ENCODE data around the gene ZNF565.
"Not testable (repeated sequence)": the region's sequence is repeated elsewhere in the genome, so short reads cannot be mapped to it uniquely, and the experiment has no call there.

The ZNF565 gene

DNA sequence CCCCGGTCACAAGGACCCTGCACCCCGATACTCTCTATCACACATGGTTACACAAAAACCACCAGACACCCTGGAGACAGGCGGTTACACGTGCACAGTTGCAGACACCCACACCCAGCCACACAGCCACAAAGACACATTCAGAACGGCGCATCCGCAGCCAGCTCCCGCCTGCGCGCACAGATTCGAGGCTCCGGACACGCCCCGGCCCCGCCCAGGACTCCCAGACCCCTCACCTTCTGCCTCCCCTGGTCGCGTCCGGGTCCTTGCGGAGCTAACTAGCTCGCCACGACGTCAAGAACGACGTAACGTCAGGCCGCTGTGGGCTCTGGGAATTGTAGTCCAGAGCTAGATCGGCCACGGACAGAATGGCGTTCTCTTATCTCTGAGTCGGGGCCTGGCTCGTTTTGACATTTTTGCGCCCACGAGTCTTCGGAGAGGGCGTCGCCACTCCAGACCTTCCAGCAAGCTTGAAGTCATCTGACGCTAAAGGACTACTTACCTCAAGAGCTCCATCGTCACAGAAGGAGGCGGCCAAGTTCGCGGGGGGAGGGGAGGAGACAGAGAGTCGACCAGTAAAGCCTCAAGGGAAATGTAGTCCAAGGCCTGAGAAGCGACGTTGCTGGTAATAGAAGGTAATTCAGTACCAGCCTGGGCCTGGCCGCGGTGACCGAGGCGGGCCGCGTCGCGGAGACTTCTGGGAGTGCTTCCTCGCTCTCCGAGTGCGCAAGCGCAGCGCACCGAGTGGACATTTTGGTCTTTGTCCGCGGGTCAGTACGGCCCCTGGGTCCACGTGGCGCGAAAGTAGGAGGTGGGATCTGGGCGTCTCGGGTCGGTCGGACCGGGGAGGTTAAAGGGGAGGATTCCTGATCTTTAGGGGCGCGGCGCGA is at the start of gene ZNF565, which contains the start of gene ZNF146:
ZNF565 (minus strand) TSS at position 280 of the 890 bp plus-strand sequence. CDS start 12,680 bp downstream, outside the sequence.
ZNF146 (plus strand) TSS at position 721 of the 890 bp plus-strand sequence. CDS start 21,335 bp downstream, outside the sequence.
- DNase-seq (ENCODE audit: low spot score), result peak; percentile 93

DNA sequence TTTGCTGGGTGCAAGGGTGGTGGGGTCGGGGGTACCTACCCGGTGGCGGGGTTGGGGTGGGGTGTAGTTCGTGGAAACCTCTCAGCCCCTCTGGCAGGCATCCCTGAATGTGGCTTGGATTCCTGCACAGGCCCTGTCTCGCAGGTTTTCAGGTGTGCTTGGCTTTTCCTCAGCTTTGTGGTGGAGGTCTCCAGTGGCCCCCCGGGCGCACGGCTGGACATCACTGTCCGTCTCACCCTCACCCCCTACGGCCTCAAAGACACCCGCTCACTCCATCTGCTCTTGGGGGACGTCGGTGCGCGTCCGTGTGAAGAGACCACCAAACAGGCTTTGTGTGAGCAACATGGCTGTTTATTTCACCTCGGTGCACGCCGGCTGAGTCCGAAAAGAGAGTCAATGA is 44.7 kb upstream of the ZNF565 start:
- no peak for DNase-seq (ENCODE audit: low spot score)

DNA sequence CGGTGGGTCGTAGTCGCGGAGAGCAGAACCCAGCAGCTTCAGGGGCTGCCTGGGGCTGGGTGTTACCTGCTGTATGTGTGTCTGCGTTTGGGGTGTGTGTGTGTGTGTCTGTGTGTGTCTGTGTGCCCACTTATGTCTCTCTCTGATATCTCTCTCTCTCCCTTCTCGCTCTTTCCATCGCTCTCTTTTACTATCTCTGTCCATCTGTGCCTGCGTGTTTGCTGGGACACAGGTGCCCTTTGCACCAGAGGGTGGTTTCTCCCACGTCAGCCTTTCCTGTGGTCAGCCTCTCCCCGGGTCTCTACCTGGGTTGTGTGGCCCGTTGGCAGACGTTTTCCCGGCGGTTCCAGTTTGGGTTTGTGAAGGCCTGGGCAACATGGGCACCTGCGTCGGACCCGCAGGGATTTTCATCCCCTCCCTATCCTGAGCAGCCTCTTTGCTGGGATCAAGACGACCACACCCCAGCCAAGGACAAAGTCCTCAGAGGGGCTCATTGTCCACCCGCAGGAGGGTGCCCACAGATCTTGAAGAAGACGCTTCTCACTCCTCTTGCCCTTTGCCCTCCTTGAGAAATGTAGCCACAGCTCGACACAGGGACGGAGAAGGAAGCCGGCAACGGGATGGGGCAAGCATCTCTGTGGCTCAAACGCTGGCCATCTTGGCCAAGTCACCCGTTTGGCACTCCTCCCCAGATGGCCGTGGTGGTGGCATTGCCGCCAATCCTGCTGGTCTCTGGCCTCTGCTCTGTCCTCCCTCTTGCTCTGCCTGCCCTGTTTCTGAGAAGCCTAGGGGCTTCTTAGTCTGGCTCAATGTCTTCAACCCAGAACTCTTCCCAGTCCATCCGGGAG is 43.8 kb upstream of the ZNF565 start:
- DNase-seq (ENCODE audit: low spot score), result no peak

DNA sequence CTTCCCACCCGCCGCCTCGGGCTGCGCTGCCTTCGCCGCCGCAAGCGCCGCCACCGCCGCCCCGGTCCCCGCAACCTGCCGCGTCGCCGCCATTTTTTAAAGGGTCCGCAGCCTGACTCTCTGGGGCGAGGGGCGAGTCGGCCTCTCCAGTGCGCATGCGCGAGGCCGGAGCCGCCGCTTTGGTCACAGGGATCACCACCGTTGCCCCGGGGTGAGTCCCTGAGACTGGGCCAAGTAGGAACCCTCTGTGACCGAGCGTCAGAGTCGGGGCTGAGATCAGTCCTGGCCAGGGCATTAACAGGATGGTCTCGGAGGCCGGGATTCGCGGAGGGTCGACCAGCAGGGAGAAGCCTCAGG is 43.0 kb upstream of the ZNF565 start:
- no peak for DNase-seq (ENCODE audit: low spot score)

DNA sequence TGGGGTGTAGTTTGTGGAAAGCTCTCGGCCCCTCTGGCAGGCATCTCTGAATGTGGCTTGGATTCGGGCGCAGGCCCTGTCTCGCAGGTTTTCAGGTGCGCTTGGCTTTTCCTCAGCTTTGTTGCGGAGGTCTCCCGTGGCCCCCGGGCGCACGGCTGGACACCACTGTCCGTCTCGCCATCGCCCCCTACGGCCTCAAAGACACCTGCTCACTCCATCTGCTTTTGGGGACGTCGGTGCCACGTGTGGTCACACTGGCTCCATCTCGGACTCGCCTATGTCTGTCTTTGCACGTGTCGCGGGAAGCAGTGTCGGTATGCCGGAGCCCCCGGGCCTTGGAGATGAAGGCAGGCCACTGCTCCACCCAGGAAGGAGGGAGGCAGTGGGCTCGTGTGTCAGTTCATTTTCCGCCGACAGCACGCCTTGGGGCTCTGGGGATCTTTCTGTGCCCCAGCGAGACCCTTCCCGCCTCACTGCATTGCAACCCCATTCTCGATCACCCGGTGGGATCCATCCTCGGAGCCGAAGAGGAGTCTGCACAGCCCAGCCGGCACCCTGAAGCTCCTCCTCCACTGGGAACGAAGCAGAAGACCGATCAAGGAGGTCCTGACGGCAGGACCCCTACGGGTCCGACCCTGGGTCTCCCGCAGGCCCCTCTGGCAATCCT is 42.5 kb upstream of the ZNF565 start:
- DNase-seq (ENCODE audit: low spot score), result no peak

DNA sequence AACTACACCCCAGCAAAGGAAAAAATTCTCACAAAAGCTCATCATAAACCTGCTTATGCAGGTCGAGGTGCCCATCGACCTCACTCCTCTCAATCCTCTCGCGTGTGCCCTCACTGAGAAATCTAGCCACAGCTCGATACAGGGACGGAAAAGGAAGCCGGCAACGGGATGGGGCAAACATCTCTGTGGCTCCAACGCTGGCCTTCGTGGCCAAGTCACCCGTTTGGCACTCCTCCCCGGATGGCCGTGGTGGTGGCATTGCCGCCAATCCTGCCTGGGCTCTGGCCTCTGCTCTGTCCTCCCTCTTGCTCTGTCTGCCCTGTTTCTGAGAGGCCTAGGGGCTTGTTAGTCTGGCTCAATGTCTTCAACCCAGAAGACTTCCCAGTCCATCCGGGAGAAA is 41.6 kb upstream of the ZNF565 start:
- DNase-seq (ENCODE audit: low spot score), result no peak

DNA sequence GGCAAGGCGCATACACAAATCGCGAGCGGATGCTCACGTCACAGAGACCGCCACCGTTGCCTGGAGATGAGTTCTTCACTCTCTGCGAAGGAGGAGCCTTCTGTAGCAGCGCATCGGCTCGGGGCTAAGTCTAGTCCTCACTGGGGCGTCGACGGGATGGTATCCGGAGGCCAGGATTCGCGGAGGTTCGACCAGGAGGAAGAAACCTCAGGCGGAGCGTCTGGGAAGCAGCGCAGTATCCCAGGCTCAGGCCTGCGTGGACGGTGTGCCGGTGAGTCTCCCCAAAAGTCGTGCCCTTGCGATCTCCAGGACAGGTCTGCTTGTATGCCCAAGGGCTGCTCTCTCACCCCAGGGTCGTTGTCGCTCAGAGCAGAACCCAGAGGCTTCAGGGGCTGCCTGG is 40.9 kb upstream of the ZNF565 start:
- no peak for DNase-seq (ENCODE audit: low spot score)

DNA sequence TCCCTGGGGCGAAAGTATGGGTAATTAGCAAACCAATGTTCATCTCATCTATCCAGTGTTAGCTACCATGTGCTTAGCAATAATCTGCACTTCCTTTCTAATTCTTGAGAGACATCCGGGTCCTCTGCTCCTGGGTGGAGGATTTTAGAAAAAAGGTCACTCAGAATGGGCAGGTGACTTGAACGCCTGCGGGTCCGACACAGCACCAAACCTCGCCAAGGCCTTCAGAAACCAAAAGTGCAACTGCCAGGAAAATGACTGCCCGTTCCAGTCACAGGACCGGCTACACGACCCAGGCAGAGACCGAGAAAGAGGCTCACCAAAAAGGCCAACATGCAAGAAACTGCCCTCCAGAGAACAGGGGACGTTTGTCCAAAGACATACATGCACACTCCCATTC is 40.4 kb upstream of the ZNF565 start:
- DNase-seq (ENCODE audit: low spot score), result no peak

DNA sequence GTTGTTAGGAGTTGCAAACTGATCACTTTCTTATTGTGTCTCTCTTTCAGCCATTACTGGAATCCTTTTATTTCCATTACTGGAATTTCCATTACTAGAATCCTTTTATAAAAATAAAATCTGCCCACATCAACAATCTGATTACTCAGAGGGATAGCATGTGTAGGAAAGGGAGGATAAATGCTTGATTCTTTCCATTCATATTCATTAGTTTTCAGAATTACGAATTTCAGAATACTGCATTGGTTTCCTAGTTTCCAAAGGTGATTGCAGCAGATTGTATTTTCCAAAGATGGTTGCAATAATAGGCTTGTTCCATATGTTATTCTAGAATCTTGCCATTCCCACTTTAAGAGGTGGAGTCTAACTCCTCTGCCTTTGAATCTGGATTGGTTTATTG is 37.6 kb upstream of the ZNF565 start:
- DNase-seq (ENCODE audit: low spot score), result no peak

DNA sequence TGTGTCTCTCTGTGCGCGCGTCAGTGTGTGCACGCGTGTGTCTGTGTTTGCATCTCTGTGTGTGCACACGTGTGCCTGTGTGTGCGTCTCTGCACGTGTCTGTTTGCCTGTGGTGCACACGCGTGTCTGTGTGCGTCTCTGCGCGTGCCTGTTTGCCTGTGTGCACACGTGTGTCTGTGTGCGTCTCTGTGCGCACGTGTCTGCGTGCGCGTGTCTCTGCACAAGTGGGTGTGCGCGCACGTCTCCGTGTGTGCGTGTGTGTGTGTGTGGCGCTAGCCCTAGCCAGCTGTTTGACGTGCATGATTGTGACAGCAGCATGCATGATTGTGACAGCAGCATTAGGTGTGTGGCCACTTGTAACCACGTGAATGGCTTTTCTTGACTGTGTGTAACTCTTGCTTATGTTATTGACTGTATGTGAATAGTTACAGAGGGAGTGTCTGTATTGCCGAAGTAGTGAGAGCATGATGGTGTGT is 31.6 kb upstream of the ZNF565 start:
- DNase-seq (ENCODE audit: low spot score), result no peak

DNA sequence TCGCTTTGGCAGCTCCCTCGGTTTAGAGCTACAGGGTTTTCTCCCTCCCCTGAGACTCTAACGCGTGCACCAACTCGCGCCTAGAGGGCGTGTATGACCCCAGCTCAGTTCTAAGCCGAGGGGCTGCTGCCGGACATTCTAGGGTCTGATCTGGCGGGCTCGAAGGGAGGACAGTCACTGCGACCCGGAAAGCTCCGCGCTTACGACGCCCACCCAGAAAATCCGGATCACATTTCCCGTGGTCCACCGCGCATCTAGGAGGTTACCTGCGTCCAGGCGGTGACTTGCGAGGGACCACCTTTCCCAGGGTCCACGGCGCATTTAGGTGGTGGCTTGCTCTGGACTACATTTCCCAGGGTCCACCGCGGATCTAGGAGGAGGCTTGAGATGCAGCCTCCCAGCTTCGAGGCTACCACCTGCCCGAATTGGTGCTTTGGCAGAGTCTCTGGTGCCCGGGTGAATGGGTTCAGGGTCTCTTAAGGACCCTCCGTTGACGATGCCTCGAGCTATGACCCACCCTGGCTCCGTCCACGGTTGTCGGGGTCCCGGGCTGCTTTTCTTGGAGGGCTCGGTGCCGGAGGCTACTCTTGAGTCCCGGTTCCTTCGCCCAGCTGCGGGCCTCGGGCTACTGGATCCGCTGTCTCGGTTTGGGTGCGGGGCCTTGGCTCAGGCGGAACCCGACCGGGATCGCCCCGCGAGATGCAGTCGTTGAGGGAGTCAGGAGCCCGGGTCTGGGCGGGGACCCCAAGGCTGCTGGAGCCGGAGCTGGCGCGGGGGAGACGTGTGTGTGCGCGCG is 30.9 kb upstream of the ZNF565 start:
- no peak for DNase-seq (ENCODE audit: low spot score)

DNA sequence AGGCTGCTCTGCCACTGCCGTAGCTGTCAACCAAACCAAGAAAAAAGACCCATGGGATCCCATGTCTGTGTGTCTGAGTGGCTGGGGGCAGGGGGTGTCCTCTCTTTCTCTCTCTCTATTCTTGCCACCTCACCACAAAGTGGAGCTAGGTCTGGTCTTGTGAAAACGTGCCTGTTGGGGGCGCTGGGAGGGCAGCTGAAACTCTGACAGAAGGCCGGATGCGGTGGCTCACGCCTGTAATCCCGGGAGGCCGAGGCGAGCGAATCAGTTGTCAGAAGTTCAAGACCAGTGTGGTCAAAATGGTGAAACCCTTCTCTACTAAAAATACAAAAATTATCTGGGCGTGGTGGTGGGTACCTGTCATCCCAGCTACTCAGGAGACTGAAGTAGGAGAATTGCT is 29.6 kb upstream of the ZNF565 start:
- no peak for DNase-seq (ENCODE audit: low spot score)

DNA sequence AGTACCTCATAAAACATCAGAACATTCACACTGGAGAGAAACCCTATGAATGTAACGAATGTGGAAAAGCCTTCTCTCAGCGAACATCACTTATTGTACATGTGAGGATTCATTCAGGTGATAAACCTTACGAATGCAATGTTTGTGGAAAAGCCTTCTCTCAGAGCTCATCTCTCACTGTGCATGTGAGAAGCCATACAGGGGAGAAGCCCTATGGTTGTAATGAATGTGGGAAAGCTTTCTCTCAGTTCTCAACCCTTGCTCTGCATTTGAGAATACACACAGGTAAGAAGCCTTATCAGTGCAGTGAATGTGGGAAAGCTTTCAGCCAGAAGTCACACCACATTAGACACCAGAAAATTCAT is 22.5 kb upstream of the ZNF565 start:
- DNase-seq (ENCODE audit: low spot score), result no peak

DNA sequence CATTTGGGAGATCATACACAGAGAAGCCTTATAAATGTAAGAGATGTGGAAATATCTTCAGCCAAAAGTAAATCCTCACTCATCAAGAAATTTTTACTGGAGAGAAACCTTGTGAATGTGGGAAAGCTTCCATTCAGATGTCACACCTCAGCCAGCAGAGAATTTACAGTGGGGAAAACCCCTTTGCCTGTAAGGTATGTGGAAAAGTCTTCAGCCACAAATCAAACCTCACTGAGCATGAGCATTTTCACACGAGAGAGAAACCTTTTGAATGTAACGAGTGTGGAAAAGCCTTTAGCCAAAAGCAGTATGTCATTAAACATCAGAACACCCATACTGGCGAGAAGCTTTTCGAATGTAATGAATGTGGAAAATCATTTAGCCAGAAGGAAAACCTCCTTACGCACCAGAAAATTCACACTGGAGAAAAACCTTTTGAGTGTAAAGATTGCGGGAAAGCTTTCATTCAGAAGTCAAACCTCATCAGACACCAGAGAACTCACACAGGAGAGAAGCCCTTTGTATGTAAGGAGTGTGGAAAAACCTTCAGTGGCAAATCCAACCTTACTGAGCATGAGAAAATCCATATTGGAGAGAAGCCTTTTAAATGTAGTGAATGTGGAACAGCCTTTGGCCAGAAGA is 22.0 kb upstream of the ZNF565 start:
- DNase-seq (ENCODE audit: low spot score), result no peak

DNA sequence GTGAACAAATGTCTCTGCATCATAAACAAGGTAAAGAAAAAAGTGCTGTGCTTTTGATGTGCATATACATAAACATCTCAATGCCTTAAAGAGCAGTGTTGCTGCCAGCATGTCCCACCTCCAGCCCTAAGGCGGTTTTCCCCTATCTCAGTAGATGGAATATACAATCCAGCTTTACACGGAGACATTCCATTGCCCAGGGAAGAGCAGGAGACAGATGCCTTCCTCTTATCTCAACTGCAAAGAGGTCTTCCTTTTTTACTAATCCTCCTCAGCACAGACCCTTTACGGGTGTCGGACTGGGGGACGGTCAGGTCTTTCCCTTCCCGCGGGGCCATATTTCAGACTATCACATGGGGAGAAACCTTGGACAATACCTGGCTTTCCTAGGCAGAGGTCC is 19.2 kb upstream of the ZNF565 start:
- not testable (repeated sequence) for DNase-seq (ENCODE audit: low spot score)

DNA sequence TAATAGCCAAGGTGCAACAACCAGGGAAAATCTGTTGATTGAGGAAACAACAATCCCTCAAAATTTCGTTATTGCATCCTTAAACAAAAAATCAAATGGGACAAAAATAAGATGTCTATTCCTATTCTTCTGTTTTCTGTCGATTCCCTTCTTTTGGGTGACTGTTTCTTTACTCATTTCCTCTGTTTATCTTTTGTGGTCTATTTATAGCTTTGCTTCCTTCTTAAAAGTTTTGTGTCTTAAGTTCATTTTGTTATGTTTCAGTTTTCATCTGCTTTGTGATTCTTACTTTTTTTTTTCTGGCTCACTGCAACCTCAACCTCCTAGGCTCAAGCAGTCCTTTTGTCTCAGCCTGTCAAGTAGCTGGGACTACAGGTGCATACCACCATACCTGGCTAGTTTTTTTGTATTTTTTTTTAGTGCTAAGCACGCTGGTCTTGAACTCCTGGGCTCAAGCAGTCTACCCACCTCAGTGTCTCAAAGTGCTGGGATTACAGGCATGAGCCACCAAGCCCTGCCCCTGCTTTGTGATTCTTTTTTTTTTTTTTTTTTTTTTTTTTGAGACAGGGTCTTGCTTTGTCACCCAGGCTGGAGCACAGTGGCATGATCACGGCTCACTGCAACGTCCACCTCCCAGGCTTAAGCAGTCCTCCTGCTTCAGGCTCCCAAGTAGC is 10.9 kb upstream of the ZNF565 start:
- DNase-seq (ENCODE audit: low spot score), result no peak

DNA sequence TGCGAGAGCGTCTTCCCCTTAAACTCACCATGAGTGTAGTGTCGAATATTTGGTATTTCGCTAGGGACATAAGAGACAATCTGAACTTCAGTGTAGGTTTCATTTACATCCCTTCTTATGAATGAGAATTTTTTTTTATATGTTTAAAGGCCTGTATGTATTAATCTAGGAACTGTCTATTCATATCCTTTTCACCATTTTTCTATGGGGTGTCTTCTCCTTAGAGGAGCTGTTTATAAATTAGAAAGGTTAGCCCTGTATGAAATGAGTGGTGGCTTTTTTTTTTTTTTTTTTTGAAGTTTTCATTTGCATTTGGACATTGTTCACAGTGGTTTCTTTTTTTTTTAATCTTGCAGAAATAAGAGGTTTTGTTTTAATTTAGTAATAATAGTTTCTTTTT is 8.0 kb upstream of the ZNF565 start:
- DNase-seq (ENCODE audit: low spot score), result no peak

DNA sequence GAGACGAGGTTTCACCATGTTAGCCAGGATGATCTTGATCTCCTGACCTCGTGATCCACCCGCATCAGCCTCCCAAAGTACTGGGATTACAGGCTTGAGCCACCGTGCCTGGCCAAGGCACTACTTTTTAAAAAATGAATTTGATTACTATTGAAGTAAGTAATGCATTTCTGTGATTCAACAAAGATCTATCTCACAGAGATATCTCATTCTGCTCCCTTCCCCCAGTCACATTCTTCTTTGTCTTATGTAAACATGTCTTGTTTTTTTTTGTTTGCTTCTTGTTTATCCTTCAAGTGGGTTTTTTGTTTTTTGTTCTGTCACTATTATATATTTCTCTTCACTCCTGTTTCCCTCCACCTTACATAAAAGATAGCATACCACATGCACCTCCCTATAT is 7.0 kb upstream of the ZNF565 start:
- no peak for DNase-seq (ENCODE audit: low spot score)

DNA sequence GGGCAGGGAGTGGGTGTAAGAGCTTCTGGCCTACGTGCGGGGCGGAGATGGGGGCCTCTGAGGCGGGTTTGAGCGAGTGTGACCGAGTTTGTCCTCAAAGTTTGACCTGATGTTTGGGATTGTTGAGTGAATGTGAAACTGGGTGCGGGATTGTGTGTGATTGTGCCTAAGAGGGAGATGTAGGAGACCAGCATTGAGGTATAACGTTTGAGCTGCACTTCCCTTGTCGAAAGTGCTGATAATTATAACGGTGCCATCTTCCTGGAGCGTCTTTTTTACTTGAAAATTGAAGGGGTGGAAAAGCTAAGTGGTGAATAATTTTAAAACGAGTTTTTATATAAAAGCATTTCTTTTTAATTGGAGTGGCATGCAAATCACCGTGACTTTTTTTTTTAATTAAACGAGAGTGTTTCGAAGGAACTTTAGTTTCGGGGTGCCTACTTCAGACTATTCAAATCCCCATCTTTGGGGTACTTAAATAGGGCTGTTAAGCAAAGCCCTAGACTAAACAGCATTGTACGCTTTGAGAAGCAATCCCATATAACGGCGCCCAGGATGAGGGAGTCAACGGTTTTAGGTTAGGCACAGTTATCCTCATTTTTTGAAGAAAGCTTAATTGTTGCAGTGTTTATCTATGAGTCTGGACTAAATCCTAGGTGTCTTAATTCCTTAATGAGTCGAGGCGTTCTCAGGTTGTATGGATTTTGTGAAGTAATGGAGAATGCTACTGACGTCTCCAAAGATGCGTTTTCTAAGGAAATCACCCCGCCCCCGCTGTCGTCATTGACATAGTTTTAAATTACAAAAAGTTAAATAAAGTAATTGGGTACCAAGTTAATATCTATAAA is 1.0 kb upstream of the ZNF565 start:
- no peak for DNase-seq (ENCODE audit: low spot score)

DNA sequence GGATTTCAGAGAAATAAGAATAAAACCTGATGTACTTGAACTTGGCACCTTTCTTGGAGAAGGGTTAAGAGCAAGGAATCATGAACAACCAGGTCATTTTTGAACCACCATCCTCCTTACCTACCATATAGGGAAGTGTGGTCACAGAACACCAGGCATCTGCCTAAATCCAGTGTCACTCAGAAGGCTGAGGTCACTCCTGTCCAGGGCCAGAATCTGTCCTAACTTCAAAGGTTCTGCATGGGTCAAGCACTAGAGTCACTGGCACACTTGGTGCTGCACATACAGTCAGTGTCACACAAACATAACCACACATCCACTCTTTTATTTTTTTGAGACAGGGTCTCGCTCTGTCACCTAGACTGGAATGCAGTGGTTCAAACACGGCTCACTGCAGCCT is 1.6 kb downstream of the ZNF565 start:
- no peak for DNase-seq (ENCODE audit: low spot score)
